ENCODE measurements around the gene APOF. TPM values are rescaled to one million over a fixed set of nuclear protein-coding genes. Genes with fewer than 3 reads are reported as not detected.
"Not testable (repeated sequence)": the region's sequence is repeated elsewhere in the genome, so short reads cannot be mapped to it uniquely, and the experiment has no call there.

APOF gene
- total and polyA plus RNA-seq, 9 of the 15 experiments (the other 6 are each of a cell fraction or from before 2014, with no cell fraction given), result 0.09 to 0.15 (median 0.12) TPM; not detected in 5

GRCh38 chr12:56321610-56322009 is 41.0 kb downstream of the APOF start:
- BruUV-seq (replicated peaks); H3K79me2 ChIP-seq (ENCODE audit: control insufficient read depth, insufficient read depth, low read length); H3K9me1 ChIP-seq (ENCODE audit: control insufficient read depth, insufficient read depth, low read length); H3K27ac ChIP-seq (ENCODE audit: extremely low read depth, low read depth, low read length); intact Hi-C loops (cut with micrococcal nuclease); H3K4me2 ChIP-seq (ENCODE audit: insufficient read depth, low read length); H3K27me3 ChIP-seq (ENCODE audit: control insufficient read depth in 2 of 2, insufficient read depth in 2 of 2, low read length in 2 of 2); in situ Hi-C loops (cut with MboI); FAIRE-seq; H2AFZ ChIP-seq (ENCODE audit: low read depth, low read length); ATAC-seq; H3K4me1 ChIP-seq (replicated peaks in 1 of 2; ENCODE audit: control insufficient read depth in 2 of 2, insufficient read depth in 2 of 2, low read length in 2 of 2); H3K9ac ChIP-seq (ENCODE audit: insufficient read depth in 1 of 2, low read depth in 2 of 2, low read length in 2 of 2); H3K4me3 ChIP-seq; CTCF ChIA-PET (ENCODE audit: low intra/inter-chr PET ratio); H4K20me1 ChIP-seq (replicated peaks; ENCODE audit: control insufficient read depth, insufficient read depth, low read length); H3K9me3 ChIP-seq (replicated peaks; ENCODE audit: control insufficient read depth, insufficient read depth, low read depth, low read length); DNase-seq (ENCODE audit: extremely low read depth in 1 of 4, low spot score in 3 of 4); POLR2A ChIA-PET: not testable (repeated sequence)
- WGBS (ENCODE audit: insufficient coverage, low coverage, missing lambda C conversion rate), result 75% methylated on average over 4 of the region's 8 CpGs
- TF ChIP-seq CEBPG (CRISPR knock-in tag; IDR thresholded peaks at IDR 0.05), result peak; percentile 76
- peak in 1 of 2 experiments; percentile 94; a peak in 2 of 4 replicates for TF ChIP-seq CEBPG (tag; conservative IDR thresholded peaks at IDR 0.05 in 1 of 2, IDR thresholded peaks at IDR 0.05 in 1 of 2)
- 0 out of 2 replicates have a peak, but pooled peaks have one; percentile 35 for TF ChIP-seq IRF9 (tag; IDR thresholded peaks at IDR 0.05)
- TF ChIP-seq CEBPB (tag; IDR thresholded peaks at IDR 0.05), result peak; percentile 95
- H3K36me3 ChIP-seq (ENCODE audit: control insufficient read depth, insufficient read depth, low read length), result peaks cover 69% of the 10 kb centered on the region

GRCh38 chr12:56321027-56321426 is 41.6 kb downstream of the APOF start:
- no peaks in the 10 kb centered on the region for H3K27me3 ChIP-seq (ENCODE audit: control insufficient read depth in 2 of 2, insufficient read depth in 2 of 2, low read length in 2 of 2)
- no TSS peak for BruUV-seq (replicated peaks)
- in situ Hi-C loops (cut with MboI) (no loop called here), intact Hi-C loops (cut with micrococcal nuclease) (no loop called here)
- no peak overlapping the region for H3K27ac ChIP-seq (ENCODE audit: extremely low read depth, low read depth, low read length)
- no peak overlapping the region for H3K4me3 ChIP-seq
- H3K9ac ChIP-seq (ENCODE audit: insufficient read depth in 1 of 2, low read depth in 2 of 2, low read length in 2 of 2), result no peak overlapping the region
- ATAC-seq, result no peak
- H3K9me1 ChIP-seq (ENCODE audit: control insufficient read depth, insufficient read depth, low read length), result no peaks in the 10 kb centered on the region
- no peak overlapping the region for H2AFZ ChIP-seq (ENCODE audit: low read depth, low read length)
- no peaks in the 10 kb centered on the region for H4K20me1 ChIP-seq (replicated peaks; ENCODE audit: control insufficient read depth, insufficient read depth, low read length)
- TF ChIP-seq TFE3 (CRISPR knock-in tag; IDR thresholded peaks at IDR 0.05) (no peak), ZNF384 (IDR thresholded peaks at IDR 0.05; ENCODE audit: low read depth, low read length) (peak; percentile 61), STAT5B (CRISPR knock-in tag; IDR thresholded peaks at IDR 0.05) (no peak), FOSL1 (tag; conservative IDR thresholded peaks at IDR 0.05) (peak; percentile 26; the same call in 1 of the 2 replicates), CEBPG (CRISPR knock-in tag; IDR thresholded peaks at IDR 0.05) (0 out of 2 replicates have a peak, but pooled peaks have one; percentile 27), CEBPG (tag; conservative IDR thresholded peaks at IDR 0.05 in 1 of 2, IDR thresholded peaks at IDR 0.05 in 1 of 2) (peak in 1 of 2 experiments; percentile 87; a peak in 2 of 4 replicates), ZNF316 (IDR thresholded peaks at IDR 0.05) (0 out of 2 replicates have a peak, but pooled peaks have one; percentile 4), ATF3 (IDR thresholded peaks at IDR 0.05) (peak; percentile 89), ATF3 (CRISPR knock-in tag; conservative IDR thresholded peaks at IDR 0.05) (no peak)
- H3K36me3 ChIP-seq (ENCODE audit: control insufficient read depth, insufficient read depth, low read length), result peaks cover 63% of the 10 kb centered on the region
- no peaks in the 10 kb centered on the region for H3K9me3 ChIP-seq (replicated peaks; ENCODE audit: control insufficient read depth, insufficient read depth, low read depth, low read length)
- no peak overlapping the region for H3K4me2 ChIP-seq (ENCODE audit: insufficient read depth, low read length)
- 74% methylated on average over 2 of the region's 2 CpGs for WGBS (ENCODE audit: insufficient coverage, low coverage, missing lambda C conversion rate)
- FAIRE-seq, result no peak
- peaks cover 5% of the 10 kb centered on the region in 2 experiments; a peak in 4 of 5 replicates for H3K4me1 ChIP-seq (replicated peaks in 1 of 2; ENCODE audit: control insufficient read depth in 2 of 2, insufficient read depth in 2 of 2, low read length in 2 of 2)
- H3K79me2 ChIP-seq (ENCODE audit: control insufficient read depth, insufficient read depth, low read length), result no peaks in the 10 kb centered on the region
- POLR2A ChIA-PET, result no interaction called here
- CTCF ChIA-PET (ENCODE audit: low intra/inter-chr PET ratio), result no interaction called here
- no peak for DNase-seq (ENCODE audit: extremely low read depth in 1 of 4, low spot score in 3 of 4)

Measured in K562 (cell line).